Neuron (in vitro differentiated cells): ENCODE measurements around the gene ERICH3.

Experiments
- H2AFZ ChIP-seq: one replicate; pipeline ENCODE4 v1.6.1; 2013; ENCODE audit warnings: low read depth, mild to moderate bottlenecking, inconsistent platforms, low read length, moderate library complexity
- H3K27me3 ChIP-seq: one replicate; pipeline ENCODE4 v1.6.1; 2013; ENCODE audit warnings: low read length; ENCODE audit not compliant: insufficient read depth
- H3K36me3 ChIP-seq: one replicate; pipeline ENCODE4 v1.6.1; 2013; ENCODE audit warnings: low read length; ENCODE audit not compliant: insufficient read depth
- H3K4me1 ChIP-seq: one replicate; pipeline ENCODE4 v1.6.1; 2013; ENCODE audit warnings: low read length; ENCODE audit not compliant: insufficient read depth
- H3K4me3 ChIP-seq: 2 replicates; pipeline ENCODE4 v1.5.1; 2013; ENCODE audit warnings: mild to moderate bottlenecking, low read length, moderate library complexity
- H3K9me3 ChIP-seq: one replicate; pipeline ENCODE4 v1.6.1; 2013; ENCODE audit warnings: low read length

The ERICH3 gene

DNA sequence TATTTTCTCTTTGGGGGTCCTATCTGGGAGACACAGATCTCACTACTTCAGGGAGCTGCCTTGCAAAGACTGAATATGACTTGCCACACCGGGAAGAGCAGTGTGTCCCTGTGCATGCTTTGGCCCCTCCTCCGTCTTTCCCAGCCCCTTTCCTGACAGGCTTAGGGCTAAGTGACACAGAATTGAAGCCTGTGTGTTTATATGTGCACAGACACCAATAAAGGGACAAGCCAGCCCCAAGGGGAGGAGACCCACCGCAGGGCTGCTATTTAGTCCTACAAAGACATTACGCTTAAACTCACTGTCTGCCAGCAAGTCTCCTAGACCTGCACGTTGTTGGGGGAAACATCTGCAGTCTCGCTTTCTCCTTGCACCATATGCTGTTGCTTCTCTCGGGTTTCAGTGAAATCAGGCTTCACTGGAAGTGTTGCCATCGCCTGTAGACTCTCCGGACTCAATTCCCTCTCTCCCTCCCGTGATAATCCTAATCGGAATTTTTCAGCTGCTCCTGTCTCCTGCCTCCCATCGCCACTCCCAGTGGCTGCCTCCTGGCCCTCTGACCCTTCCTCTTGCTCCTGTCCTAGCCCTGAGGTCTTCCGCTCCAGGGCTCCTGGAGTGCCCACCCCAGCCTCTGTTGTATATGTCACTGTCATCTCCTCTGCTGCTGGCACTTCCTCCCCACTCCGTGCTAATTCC, 102.6 kb downstream of the ERICH3 start:
- no peak overlapping the region for H3K4me3 ChIP-seq
- H3K36me3 ChIP-seq, result no peaks in the 10 kb centered on the region
- peaks cover 8% of the 10 kb centered on the region for H3K4me1 ChIP-seq
- H3K27me3 ChIP-seq, result no peaks in the 10 kb centered on the region
- no peaks in the 10 kb centered on the region for H3K9me3 ChIP-seq
- H2AFZ ChIP-seq, result no peak overlapping the region

DNA sequence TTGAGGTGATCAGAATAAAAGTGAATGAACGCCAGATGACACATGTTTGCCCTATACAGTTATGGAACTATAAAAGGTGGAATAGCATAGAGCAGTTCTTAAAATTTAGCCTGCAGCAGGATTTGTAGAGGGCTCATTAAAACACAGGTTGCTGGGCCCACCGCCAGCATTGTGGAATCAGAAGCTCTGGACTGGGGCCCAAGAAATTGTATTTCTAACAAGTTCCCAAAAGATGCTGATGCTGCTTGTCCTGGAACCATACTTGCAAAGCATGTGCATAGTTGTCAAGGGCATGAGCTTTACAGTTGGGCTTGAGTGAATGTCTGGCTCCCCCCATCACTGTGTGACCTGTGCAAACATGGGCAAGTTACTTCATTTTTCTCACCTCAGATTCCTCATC, 123.7 kb downstream of the ERICH3 start:
- no peak overlapping the region for H2AFZ ChIP-seq
- H3K27me3 ChIP-seq, result no peaks in the 10 kb centered on the region
- H3K4me3 ChIP-seq, result no peak overlapping the region
- H3K9me3 ChIP-seq, result no peaks in the 10 kb centered on the region
- H3K4me1 ChIP-seq, result no peaks in the 10 kb centered on the region
- H3K36me3 ChIP-seq, result no peaks in the 10 kb centered on the region

DNA sequence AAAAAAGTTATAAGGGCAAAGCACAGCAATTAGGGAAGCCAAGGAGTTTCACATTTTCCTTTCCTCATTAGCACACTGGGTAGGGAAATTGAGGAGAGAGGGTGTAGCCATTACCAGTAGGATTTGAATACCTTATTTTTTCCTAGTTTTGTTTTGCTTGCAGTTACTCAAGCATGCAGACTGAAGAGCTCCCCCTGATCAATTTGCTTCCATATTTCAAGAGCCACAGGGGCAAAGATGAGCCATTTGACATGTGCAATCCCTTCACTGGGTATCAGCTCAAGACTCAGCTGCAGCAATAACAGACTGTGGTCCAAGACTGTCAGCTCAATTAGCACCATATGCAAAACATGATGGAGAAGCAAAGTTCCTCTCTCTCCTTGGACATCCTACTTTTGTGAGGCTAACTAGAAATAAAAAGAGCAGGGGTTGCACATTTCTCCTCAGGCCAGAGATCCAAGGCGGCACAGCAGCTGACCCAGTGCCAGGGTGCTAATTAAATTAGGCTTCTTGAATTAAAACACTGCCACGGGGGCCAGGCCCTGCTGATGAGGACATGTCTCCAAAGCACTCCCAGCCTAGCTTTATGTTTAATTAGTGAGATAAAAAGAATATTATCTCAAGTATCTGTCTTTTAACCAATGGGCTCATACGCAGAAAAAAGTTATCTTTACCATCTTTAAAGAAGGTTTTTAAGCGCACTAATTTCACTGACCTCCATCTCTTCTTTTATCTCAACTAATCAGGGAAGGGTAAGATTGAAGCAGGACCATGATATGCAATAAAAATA, 124.4 kb downstream of the ERICH3 start:
- Histone ChIP-seq H3K36me3 (no peaks in the 10 kb centered on the region), H2AFZ (peak overlapping the region; percentile 32), H3K4me1 (no peaks in the 10 kb centered on the region), H3K4me3 (no peak overlapping the region), H3K27me3 (no peaks in the 10 kb centered on the region), H3K9me3 (no peaks in the 10 kb centered on the region)

DNA sequence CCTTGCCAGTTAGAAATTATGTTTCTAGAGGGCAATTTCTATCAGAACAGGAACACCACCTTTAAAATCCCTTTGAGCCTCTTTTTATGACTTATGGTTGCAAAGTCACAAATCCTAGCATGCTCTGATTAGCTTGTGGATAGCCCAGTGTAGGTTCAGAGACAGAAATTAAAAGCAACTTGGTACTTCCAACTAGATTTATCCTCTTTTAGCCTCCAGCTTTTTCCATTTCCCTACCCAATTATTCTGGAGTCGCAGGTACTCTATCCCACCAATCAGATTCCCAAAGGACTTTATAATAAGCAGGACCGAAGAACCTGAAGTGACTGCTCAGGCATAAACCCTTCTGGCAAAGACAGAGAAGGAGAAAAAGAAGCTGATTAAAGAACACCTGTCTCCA, 127.8 kb downstream of the ERICH3 start:
- no peak overlapping the region for H2AFZ ChIP-seq
- no peaks in the 10 kb centered on the region for H3K4me1 ChIP-seq
- no peaks in the 10 kb centered on the region for H3K9me3 ChIP-seq
- H3K36me3 ChIP-seq, result no peaks in the 10 kb centered on the region
- no peak overlapping the region for H3K4me3 ChIP-seq
- no peaks in the 10 kb centered on the region for H3K27me3 ChIP-seq

DNA sequence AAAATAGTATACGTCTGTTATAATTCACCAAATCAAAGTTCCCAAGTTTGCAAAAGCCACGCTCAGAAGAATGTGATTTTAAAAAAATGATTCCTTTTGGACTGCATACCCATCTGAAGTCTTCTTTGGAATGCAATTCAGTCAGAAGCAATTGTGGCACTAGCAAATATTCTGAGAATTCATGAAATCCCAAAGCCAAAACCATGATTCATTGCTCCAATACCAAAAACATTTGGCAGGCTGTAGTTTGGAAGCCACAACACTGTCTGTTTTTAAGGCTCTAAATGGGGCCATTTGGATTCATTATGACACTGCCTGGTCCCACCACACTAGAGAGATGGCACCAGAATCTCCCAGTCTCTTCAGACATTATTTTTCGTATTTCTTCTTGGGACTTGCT, 139.4 kb downstream of the ERICH3 start:
- no peaks in the 10 kb centered on the region for H3K36me3 ChIP-seq
- H3K27me3 ChIP-seq, result no peaks in the 10 kb centered on the region
- H3K4me3 ChIP-seq, result no peak overlapping the region
- no peak overlapping the region for H2AFZ ChIP-seq
- no peaks in the 10 kb centered on the region for H3K9me3 ChIP-seq
- peaks cover 2% of the 10 kb centered on the region for H3K4me1 ChIP-seq

DNA sequence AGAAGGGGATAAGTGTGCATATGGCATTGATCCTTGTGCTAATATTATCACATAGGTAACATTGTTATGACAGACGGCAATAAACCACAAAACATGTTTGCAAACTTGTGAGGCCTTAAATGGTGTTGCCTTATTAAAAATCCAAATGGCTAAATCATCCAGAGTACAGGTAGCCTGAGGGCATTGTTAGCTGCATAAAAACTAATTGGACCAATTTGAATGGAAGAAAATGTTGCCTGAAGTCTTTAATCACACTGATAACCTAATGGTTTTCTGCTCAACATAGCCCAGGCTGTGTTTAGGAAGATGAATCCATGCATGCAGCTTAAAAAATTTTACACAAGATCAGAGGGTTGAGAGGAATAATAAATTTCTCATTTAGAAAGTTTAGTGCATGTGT, 141.8 kb downstream of the ERICH3 start:
- no peaks in the 10 kb centered on the region for H3K27me3 ChIP-seq
- no peak overlapping the region for H2AFZ ChIP-seq
- peaks cover under 1% of the 10 kb centered on the region for H3K4me1 ChIP-seq
- H3K4me3 ChIP-seq, result no peak overlapping the region
- H3K9me3 ChIP-seq, result no peaks in the 10 kb centered on the region
- H3K36me3 ChIP-seq, result no peaks in the 10 kb centered on the region

DNA sequence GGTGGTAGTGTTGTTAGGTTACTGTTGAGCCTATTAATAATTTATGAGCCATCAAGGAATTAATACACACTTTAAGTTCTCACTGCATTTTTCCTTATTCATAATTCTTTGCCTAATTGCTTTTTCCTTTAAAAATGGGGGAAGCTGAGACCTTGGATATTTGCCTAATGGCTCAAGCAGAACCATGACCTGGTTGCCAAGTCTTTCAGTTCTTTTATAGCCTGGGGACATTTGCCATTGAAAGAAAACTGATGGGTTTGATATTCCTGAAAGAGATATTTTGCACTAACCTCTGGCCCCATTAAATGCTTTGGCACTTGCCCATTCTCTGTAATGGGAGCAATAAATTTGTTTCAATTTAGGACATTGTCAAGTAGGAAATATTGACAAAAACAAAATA, 142.7 kb downstream of the ERICH3 start:
- no peak overlapping the region for H2AFZ ChIP-seq
- H3K4me3 ChIP-seq, result no peak overlapping the region

DNA sequence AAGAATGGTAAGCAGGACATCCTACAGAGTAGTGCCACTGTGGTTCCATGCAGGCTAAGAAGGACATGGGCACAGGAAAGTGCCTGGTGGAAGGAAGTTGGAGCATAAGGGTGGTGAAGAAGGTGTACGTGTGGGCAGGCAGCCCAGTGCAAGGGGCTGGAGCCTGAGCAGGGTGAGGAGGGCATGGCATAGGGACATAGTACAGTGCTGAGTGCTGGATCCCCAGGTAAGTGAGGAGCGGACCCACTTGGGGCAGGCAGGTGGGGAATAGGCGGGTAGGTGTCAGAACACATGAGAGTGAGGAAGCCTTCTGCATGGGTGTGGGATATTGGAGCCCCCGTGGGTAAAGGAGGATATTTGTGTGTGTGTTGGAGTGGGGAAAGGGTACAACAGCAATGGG, 145.5 kb downstream of the ERICH3 start:
- no peak overlapping the region for H3K4me3 ChIP-seq
- H3K36me3 ChIP-seq, result no peaks in the 10 kb centered on the region

More for the DNA sequence above, 142.7 kb downstream of the ERICH3 start:
- no peaks in the 10 kb centered on the region for H3K36me3 ChIP-seq
- H3K4me1 ChIP-seq, result peaks cover 4% of the 10 kb centered on the region
- no peaks in the 10 kb centered on the region for H3K9me3 ChIP-seq
- no peaks in the 10 kb centered on the region for H3K27me3 ChIP-seq

DNA sequence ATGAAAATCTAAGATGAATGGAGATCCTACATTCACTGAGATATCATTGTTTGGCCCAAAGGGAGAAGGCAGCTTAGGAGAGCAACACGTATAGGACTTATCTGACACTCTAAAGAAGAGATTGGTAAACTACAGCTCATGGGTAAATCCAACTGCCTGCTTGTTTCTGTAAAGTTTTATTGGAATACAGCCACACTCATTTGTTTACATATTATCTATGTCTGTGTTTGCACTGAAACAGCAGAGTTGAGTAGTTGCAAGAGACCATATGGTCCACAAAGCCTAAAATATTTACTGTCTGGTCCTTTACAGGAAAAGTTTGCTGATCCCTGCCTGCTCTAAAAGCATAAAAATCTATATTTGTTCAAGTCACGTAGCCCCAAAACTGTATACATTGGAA, 146.9 kb downstream of the ERICH3 start:
- H3K4me1 ChIP-seq, result peaks cover 13% of the 10 kb centered on the region
- no peaks in the 10 kb centered on the region for H3K36me3 ChIP-seq
- no peaks in the 10 kb centered on the region for H3K9me3 ChIP-seq
- no peaks in the 10 kb centered on the region for H3K27me3 ChIP-seq
- H3K4me3 ChIP-seq, result no peak overlapping the region
- no peak overlapping the region for H2AFZ ChIP-seq

More for the DNA sequence above, 145.5 kb downstream of the ERICH3 start:
- Histone ChIP-seq H3K9me3 (no peaks in the 10 kb centered on the region), H3K27me3 (no peaks in the 10 kb centered on the region), H2AFZ (no peak overlapping the region), H3K4me1 (peaks cover 6% of the 10 kb centered on the region)

DNA sequence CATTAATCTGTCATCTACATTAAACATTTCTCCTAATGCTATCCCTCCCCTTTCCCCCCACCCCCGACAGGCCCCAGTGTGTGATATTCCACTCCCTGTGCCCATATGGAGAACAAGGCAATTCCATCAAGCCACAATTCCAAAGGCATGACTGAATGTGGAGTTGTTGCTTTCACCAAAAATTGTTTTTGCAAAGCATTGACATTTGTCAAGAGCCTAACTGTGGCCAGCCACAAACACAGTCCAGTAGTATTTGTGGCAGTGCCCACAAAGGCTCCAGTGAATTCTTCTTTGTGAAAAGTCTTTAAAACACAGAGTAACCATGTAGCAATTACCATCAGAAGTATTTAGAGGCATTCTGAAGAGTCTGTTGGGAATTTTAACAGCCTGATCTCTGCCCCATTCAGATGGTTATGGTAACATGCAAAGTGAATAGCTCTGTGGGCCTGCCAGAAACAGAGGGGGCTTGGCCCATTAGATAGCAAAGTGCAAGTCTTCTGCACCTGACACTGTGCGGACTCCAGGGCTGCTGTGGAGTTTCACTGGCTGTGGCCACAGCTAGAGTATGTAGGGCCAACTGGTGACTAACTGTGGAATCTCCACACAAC, 149.6 kb downstream of the ERICH3 start:
- Histone ChIP-seq H3K27me3 (no peaks in the 10 kb centered on the region), H3K4me1 (peaks cover 13% of the 10 kb centered on the region), H2AFZ (no peak overlapping the region), H3K9me3 (no peaks in the 10 kb centered on the region), H3K36me3 (no peaks in the 10 kb centered on the region), H3K4me3 (no peak overlapping the region)

DNA sequence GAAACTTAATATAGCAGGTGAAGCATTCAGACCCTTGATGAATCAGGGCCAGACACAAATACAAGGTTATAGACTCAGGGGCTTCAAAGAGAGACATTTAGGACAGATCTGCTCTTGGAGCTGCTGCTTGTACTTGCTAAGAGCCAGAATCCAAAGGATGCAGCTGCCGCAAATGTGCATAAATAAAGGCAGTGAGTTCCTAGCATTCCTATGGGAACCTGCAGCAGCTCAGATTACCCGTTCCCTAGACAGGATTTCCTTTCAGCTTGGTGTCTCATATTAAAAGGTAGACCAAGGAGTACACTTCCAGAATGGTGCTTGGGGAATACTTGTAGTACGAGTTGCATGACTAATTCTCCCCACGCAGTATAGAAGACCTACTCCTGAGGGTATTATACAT, 151.4 kb downstream of the ERICH3 start:
- H3K4me1 ChIP-seq, result peaks cover 13% of the 10 kb centered on the region
- peaks cover 1% of the 10 kb centered on the region for H3K9me3 ChIP-seq
- H2AFZ ChIP-seq, result peak overlapping the region; percentile 2
- H3K4me3 ChIP-seq, result no peak overlapping the region
- H3K36me3 ChIP-seq, result no peaks in the 10 kb centered on the region
- H3K27me3 ChIP-seq, result no peaks in the 10 kb centered on the region
